ENCODE measurements around the gene SRSF10.

Gene SRSF10

DNA sequence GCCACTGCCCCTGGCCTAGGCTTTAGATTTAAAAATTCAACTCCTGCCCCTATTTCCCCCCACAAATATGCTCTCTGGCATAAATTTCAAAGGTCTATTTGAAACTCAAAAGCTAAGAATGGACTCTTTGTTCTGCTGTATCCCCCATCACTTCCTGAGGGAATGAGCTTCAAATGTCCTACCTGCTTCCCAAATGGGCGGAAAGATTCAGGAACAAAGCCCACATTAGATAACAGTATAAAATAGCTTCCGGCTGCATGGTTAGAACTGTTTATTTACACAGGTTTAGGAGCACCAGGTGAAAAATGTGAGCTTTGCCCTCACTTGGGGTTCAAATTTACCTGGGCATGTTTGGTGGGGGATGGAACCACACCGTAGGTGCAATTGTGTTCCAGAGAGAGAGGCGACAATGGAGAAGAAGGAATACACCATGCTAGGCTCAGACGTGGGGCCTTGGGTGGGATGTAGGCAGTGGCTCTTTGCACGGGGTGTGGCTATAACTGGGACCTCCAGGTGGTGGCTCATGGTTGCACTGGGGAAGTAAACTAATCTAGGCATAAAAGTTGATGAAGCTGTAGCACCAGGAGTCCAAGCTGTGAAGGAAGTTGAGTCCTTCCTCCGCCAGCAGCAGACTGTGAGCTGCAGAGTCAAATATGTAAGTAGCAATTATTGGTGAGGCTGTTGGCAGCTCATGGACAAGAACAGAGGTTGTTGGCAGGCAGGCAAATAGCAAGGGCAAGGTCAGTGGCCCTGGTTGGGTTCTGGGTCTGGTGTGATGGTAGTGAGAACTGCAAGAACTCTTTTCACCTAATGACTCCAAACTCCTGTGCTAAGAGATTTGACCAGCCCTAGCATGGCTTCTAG lies 41.5 kb upstream of the SRSF10 start:
- no peak overlapping the region for H3K9ac ChIP-seq (ENCODE audit: low read length)
- no peaks in the 10 kb centered on the region for H3F3A ChIP-seq (ENCODE audit: insufficient read depth)
- H3K9me2 ChIP-seq (replicated peaks; ENCODE audit: insufficient read depth, low read length), result no peaks in the 10 kb centered on the region
- H3K4me3 ChIP-seq (ENCODE audit: insufficient read depth, low read length, poor library complexity, severe bottlenecking), result no peak overlapping the region
- H3K9me3 ChIP-seq (ENCODE audit: insufficient read depth, low read length), result no peaks in the 10 kb centered on the region
- no peak overlapping the region for H2AFZ ChIP-seq (ENCODE audit: low read depth, low read length, severe bottlenecking)
- H3K4me2 ChIP-seq (ENCODE audit: low read depth, low read length, poor library complexity, severe bottlenecking), result no peak overlapping the region
- no peak overlapping the region for H3K27ac ChIP-seq (ENCODE audit: low read depth, low read length)
- TF ChIP-seq EZH2phosphoT487 (conservative IDR thresholded peaks at IDR 0.05; ENCODE audit: low read length) (no peak), CTCF (IDR thresholded peaks at IDR 0.05; ENCODE audit: insufficient read depth, low read length, poor library complexity, severe bottlenecking) (no peak)
- no peaks in the 10 kb centered on the region for H4K20me1 ChIP-seq (ENCODE audit: low read depth, low read length)
- no peaks in the 10 kb centered on the region for H3K36me3 ChIP-seq (ENCODE audit: low read length)
- no peaks in the 10 kb centered on the region for H3K27me3 ChIP-seq (ENCODE audit: low read length)
- no peaks in the 10 kb centered on the region for H3K79me2 ChIP-seq (ENCODE audit: insufficient read depth, low read length)

DNA sequence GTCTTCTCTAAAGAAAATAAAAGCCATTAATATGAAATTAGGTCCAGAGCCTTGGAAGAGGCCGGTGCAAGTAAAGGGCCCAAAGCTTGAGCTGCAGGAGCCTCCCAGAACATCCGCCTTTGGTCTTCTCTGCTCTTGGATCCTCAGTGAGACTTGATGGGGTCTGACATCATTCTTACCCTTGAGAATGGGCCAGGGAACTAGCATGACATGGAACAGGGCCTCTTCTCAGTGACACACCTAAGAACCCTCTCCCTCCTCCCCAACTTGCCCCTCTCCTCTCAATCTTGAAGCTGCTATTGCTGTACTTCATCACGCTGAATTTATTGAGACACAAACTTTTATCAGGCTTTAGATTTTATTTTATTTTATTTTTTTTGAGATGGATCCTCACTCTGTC lies 40.3 kb upstream of the SRSF10 start:
- Histone ChIP-seq H2AFZ (ENCODE audit: low read depth, low read length, severe bottlenecking) (no peak overlapping the region), H3K27ac (ENCODE audit: low read depth, low read length) (no peak overlapping the region), H3K4me2 (ENCODE audit: low read depth, low read length, poor library complexity, severe bottlenecking) (no peak overlapping the region), H3K9me3 (ENCODE audit: insufficient read depth, low read length) (no peaks in the 10 kb centered on the region), H4K20me1 (ENCODE audit: low read depth, low read length) (no peaks in the 10 kb centered on the region), H3K79me2 (ENCODE audit: insufficient read depth, low read length) (no peaks in the 10 kb centered on the region), H3K9me2 (replicated peaks; ENCODE audit: insufficient read depth, low read length) (no peaks in the 10 kb centered on the region), H3F3A (ENCODE audit: insufficient read depth) (no peaks in the 10 kb centered on the region), H3K9ac (ENCODE audit: low read length) (no peak overlapping the region), H3K27me3 (ENCODE audit: low read length) (no peaks in the 10 kb centered on the region), H3K36me3 (ENCODE audit: low read length) (no peaks in the 10 kb centered on the region), H3K4me3 (ENCODE audit: insufficient read depth, low read length, poor library complexity, severe bottlenecking) (no peak overlapping the region)
- TF ChIP-seq EZH2phosphoT487 (conservative IDR thresholded peaks at IDR 0.05; ENCODE audit: low read length), result no peak

DNA sequence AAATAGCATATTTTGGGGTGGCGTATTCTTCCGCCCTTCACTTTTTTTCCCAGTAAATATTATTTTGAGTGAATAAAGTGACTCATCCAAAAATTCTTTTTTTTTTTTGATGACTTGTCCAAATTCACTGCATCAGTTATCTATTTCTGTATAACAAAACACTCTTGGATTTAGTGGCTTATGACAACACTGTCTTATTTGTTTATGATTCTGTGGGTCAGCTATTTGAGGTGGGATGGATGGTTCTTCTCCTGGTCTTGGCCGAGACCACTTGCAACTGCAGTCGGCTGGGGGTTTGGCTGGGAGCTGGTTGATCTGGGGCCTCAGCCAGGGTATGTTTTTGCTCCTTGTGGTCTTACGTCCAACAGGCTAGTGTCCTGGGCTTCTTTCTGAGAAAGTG lies 39.9 kb upstream of the SRSF10 start:
- Histone ChIP-seq H3K79me2 (ENCODE audit: insufficient read depth, low read length) (no peaks in the 10 kb centered on the region), H3F3A (ENCODE audit: insufficient read depth) (no peaks in the 10 kb centered on the region), H3K27me3 (ENCODE audit: low read length) (no peaks in the 10 kb centered on the region), H2AFZ (ENCODE audit: low read depth, low read length, severe bottlenecking) (no peak overlapping the region), H3K27ac (ENCODE audit: low read depth, low read length) (no peak overlapping the region), H3K36me3 (ENCODE audit: low read length) (no peaks in the 10 kb centered on the region), H3K9me2 (replicated peaks; ENCODE audit: insufficient read depth, low read length) (no peaks in the 10 kb centered on the region), H4K20me1 (ENCODE audit: low read depth, low read length) (no peaks in the 10 kb centered on the region), H3K4me3 (ENCODE audit: insufficient read depth, low read length, poor library complexity, severe bottlenecking) (no peak overlapping the region), H3K9ac (ENCODE audit: low read length) (no peak overlapping the region), H3K4me2 (ENCODE audit: low read depth, low read length, poor library complexity, severe bottlenecking) (no peak overlapping the region), H3K9me3 (ENCODE audit: insufficient read depth, low read length) (no peaks in the 10 kb centered on the region)
- TF ChIP-seq CTCF (IDR thresholded peaks at IDR 0.05; ENCODE audit: insufficient read depth, low read length, poor library complexity, severe bottlenecking) (no peak), EZH2phosphoT487 (conservative IDR thresholded peaks at IDR 0.05; ENCODE audit: low read length) (no peak)

Data from SU-DHL-6 (cell line).